Ammon's horn (tissue), 1 donor: Measurements from ENCODE around the gene BACE2.
"Not testable (repeated sequence)": the region's sequence is repeated elsewhere in the genome, so short reads cannot be mapped to it uniquely, and the experiment has no call there.

Experiments used
- DNase-seq: peaks from one replicate; pipeline ENCODE4 v3.0.0-alpha.2; 2016; ENCODE audit warnings: low spot score

The BACE2 gene

GRCh38 chr21:41277846-41278245, 109.9 kb downstream of the BACE2 start:
- DNase-seq, result no peak

- no peak for DNase-seq
Observed at GRCh38 chr21:41280115-41280919, 112.4 kb downstream of the BACE2 start.

GRCh38 chr21:41282412-41282811, 114.5 kb downstream of the BACE2 start:
- DNase-seq, result no peak

- peak; percentile 90 for DNase-seq
Observed at GRCh38 chr21:41283211-41283818, 115.4 kb downstream of the BACE2 start.

GRCh38 chr21:41289431-41289830, 121.5 kb downstream of the BACE2 start:
- no peak for DNase-seq

GRCh38 chr21:41290106-41290799, 122.3 kb downstream of the BACE2 start:
- no peak for DNase-seq

GRCh38 chr21:41294548-41295231, 126.7 kb downstream of the BACE2 start:
- no peak for DNase-seq

GRCh38 chr21:41295721-41296254, 127.8 kb downstream of the BACE2 start:
- DNase-seq, result no peak

GRCh38 chr21:41302976-41303375, 135.0 kb downstream of the BACE2 start:
- DNase-seq, result no peak

- DNase-seq, result no peak
Observed at GRCh38 chr21:41304068-41304720, 136.2 kb downstream of the BACE2 start.

GRCh38 chr21:41307219-41307618, 139.3 kb downstream of the BACE2 start:
- no peak for DNase-seq

- DNase-seq, result not testable (repeated sequence)
Observed at GRCh38 chr21:41313285-41314164, 145.6 kb downstream of the BACE2 start.

- DNase-seq, result no peak
Observed at GRCh38 chr21:41315726-41316125, 147.8 kb downstream of the BACE2 start.

GRCh38 chr21:41316200-41317062, 148.5 kb downstream of the BACE2 start, which contains the start of gene FAM3B:
TSS of gene FAM3B (plus strand) at chr21:41316801. CDS start at chr21:41316880, 79 bp downstream.
- no peak for DNase-seq

GRCh38 chr21:41317063-41317392, 149.1 kb downstream of the BACE2 start:
- DNase-seq, result no peak

GRCh38 chr21:41317458-41317857, 149.5 kb downstream of the BACE2 start:
- no peak for DNase-seq

- no peak for DNase-seq
Observed at GRCh38 chr21:41318218-41318617, 150.3 kb downstream of the BACE2 start.

GRCh38 chr21:41319273-41319672, 151.3 kb downstream of the BACE2 start:
- no peak for DNase-seq

GRCh38 chr21:41321211-41321907, 153.4 kb downstream of the BACE2 start:
- no peak for DNase-seq
